Uterus (tissue), 4 donors: ENCODE data around the gene ZNF383. TPM values are rescaled to one million over a fixed set of nuclear protein-coding genes. Genes with fewer than 3 reads are reported as not detected.

ENCODE experiments used
- DNase-seq, 2 donors: peaks; one replicate each; pipeline ENCODE4 v3.0.0-alpha.2; 2019 to 2020
- H3K27ac ChIP-seq, 2 donors: fragments of 200-600 bp; sonication (generic); 1 replicate in 1 of 2; 2 replicates in 1 of 2; pipeline ENCODE4 v1.5.1; 2016 to 2018
- H3K27me3 ChIP-seq, 2 donors: fragments of 200-600 bp; sonication (generic); one replicate each; pipeline ENCODE4 v1.5.1; 2018 to 2019; ENCODE audit warnings: control low read depth in 1 of 2
- H3K36me3 ChIP-seq, 2 donors: fragments of 200-600 bp; sonication (generic); one replicate each; pipeline ENCODE4 v1.5.1; 2019; ENCODE audit warnings: control low read depth in 1 of 2
- H3K4me1 ChIP-seq, 2 donors: fragments of 200-600 bp; sonication (generic); one replicate each; pipeline ENCODE4 v1.5.1; 2018 to 2019; ENCODE audit warnings: control low read depth in 1 of 2
- H3K4me3 ChIP-seq, 2 donors: fragments of 200-600 bp; sonication (generic); 1 replicate in 1 of 2; 2 replicates in 1 of 2; pipeline ENCODE4 v1.5.1; 2018 to 2019; ENCODE audit warnings: mild to moderate bottlenecking in 1 of 2
- H3K9me3 ChIP-seq, 2 donors: fragments of 200-600 bp; sonication (generic); one replicate each; pipeline ENCODE4 v1.5.1; 2019; ENCODE audit warnings: control low read depth in 1 of 2
- CTCF ChIP-seq, 4 experiments: fragments of 200-600 bp in 2 of 4; fragments of 450-650 bp in 2 of 4; sonication (generic) in 2 of 4; IDR thresholded peaks; one replicate each; pipeline ENCODE4 v1.5.1; 2016 to 2019; ENCODE audit warnings: antibody characterized with exemption in 4 of 4, mild to moderate bottlenecking in 2 of 4, moderate library complexity in 1 of 4
- POLR2A ChIP-seq, 2 donors: fragments of 450-650 bp; IDR thresholded peaks; one replicate each; pipeline ENCODE4 v1.6.1; 2016; ENCODE audit warnings: antibody characterized with exemption in 2 of 2, mild to moderate bottlenecking in 1 of 2, moderate library complexity in 1 of 2
- intact Hi-C: fragments of 100-400 bp; cut with DNase I; formaldehyde crosslinking; loops from one replicate; pipeline ENCODE4 v1.15.1; 2023; ENCODE audit warnings: low total_unique reads
- total RNA-seq, 4 donors: library from RNA; depleted of rRNA in 3 of 4; stranded (reverse); fragments of >200 nt in 3 of 4; gene quantifications; one replicate each; pipeline versions ENCODE4 v1.1.0 to v1.2.4, GENCODE V29; 2014 to 2023
- donor health status: DM: yes; HTN: yes; CAD: no.

Gene ZNF383
- total RNA-seq, 4 donors from 2014 or later, result 2.3 to 23.8 (median 10.0) TPM

- no peaks in the 10 kb centered on the region for H3K27me3 ChIP-seq
- peak overlapping the region; percentile 74 to 96 for H3K4me3 ChIP-seq
- TF ChIP-seq POLR2A (IDR thresholded peaks at IDR 0.05), result no peak
- no peak for TF ChIP-seq CTCF (IDR thresholded peaks at IDR 0.05)
- no peaks in the 10 kb centered on the region for H3K4me1 ChIP-seq
- H3K9me3 ChIP-seq, result no peaks in the 10 kb centered on the region
- intact Hi-C loops, result no loop called here
- no peaks in the 10 kb centered on the region for H3K36me3 ChIP-seq
- DNase-seq, result no peak
- H3K27ac ChIP-seq, result peak overlapping the region; percentile 91 to 92
Observed at GRCh38 chr19:37217480-37217774, 587 bp upstream of the ZNF383 start.

- no peaks in the 10 kb centered on the region for H3K36me3 ChIP-seq
- no peaks in the 10 kb centered on the region for H3K27me3 ChIP-seq
- peak overlapping the region; percentile 91 to 92 for H3K27ac ChIP-seq
- TF ChIP-seq CTCF (IDR thresholded peaks at IDR 0.05), result no peak
- no peak for TF ChIP-seq POLR2A (IDR thresholded peaks at IDR 0.05)
- no peaks in the 10 kb centered on the region for H3K9me3 ChIP-seq
- intact Hi-C loops, result no loop called here
- no peaks in the 10 kb centered on the region for H3K4me1 ChIP-seq
- H3K4me3 ChIP-seq, result peak overlapping the region; percentile 74 to 96
- DNase-seq, result no peak
Observed at GRCh38 chr19:37218592-37218935, 550 bp downstream of the ZNF383 start.

- no peaks in the 10 kb centered on the region for H3K36me3 ChIP-seq
- no peak overlapping the region for H3K4me3 ChIP-seq
- no peaks in the 10 kb centered on the region for H3K4me1 ChIP-seq
- intact Hi-C loops, result no loop called here
- no peaks in the 10 kb centered on the region for H3K27me3 ChIP-seq
- H3K27ac ChIP-seq, result no peak overlapping the region
- TF ChIP-seq POLR2A (IDR thresholded peaks at IDR 0.05), result no peak
- H3K9me3 ChIP-seq, result no peaks in the 10 kb centered on the region
- no peak for DNase-seq
Observed at GRCh38 chr19:37220383-37220782, 2.4 kb downstream of the ZNF383 start.

GRCh38 chr19:37221136-37221535 lies 3.1 kb downstream of the ZNF383 start:
- no peaks in the 10 kb centered on the region for H3K36me3 ChIP-seq
- no peaks in the 10 kb centered on the region for H3K9me3 ChIP-seq
- no peak for TF ChIP-seq POLR2A (IDR thresholded peaks at IDR 0.05)
- no peak for TF ChIP-seq CTCF (IDR thresholded peaks at IDR 0.05)
- DNase-seq, result no peak
- no peak overlapping the region for H3K4me3 ChIP-seq
- no peaks in the 10 kb centered on the region for H3K27me3 ChIP-seq
- no peak overlapping the region for H3K27ac ChIP-seq
- intact Hi-C loops, result no loop called here
- no peaks in the 10 kb centered on the region for H3K4me1 ChIP-seq

GRCh38 chr19:37226248-37226647 lies 8.2 kb downstream of the ZNF383 start:
- no peak overlapping the region for H3K4me3 ChIP-seq
- no peak for TF ChIP-seq POLR2A (IDR thresholded peaks at IDR 0.05)
- TF ChIP-seq CTCF (IDR thresholded peaks at IDR 0.05), result no peak
- H3K36me3 ChIP-seq, result no peaks in the 10 kb centered on the region
- no peaks in the 10 kb centered on the region for H3K27me3 ChIP-seq
- no peaks in the 10 kb centered on the region for H3K4me1 ChIP-seq
- intact Hi-C loops, result no loop called here
- no peak for DNase-seq
- H3K9me3 ChIP-seq, result no peaks in the 10 kb centered on the region
- H3K27ac ChIP-seq, result no peak overlapping the region

- TF ChIP-seq POLR2A (IDR thresholded peaks at IDR 0.05), result no peak
- H3K27ac ChIP-seq, result no peak overlapping the region
- no peak overlapping the region for H3K4me3 ChIP-seq
- intact Hi-C loops, result no loop called here
- H3K36me3 ChIP-seq, result no peaks in the 10 kb centered on the region
- H3K4me1 ChIP-seq, result no peaks in the 10 kb centered on the region
- H3K27me3 ChIP-seq, result no peaks in the 10 kb centered on the region
- no peak for DNase-seq
- H3K9me3 ChIP-seq, result peaks cover 0 to 4% of the 10 kb centered on the region in 2 donors
Observed at GRCh38 chr19:37227996-37228395, 10.0 kb downstream of the ZNF383 start.
